HepG2 (cell line): Measurements from ENCODE around the gene CCDC120. TPM values are rescaled to one million over a fixed set of nuclear protein-coding genes. Genes with fewer than 3 reads are reported as not detected.

Experiments used
- ATAC-seq: fragments of 200-7000 bp; cut with Tn5 transposase; 3 replicates; pipeline ENCODE4 v1.9.1; 2020; ENCODE audit warnings: mild to moderate bottlenecking, moderate library complexity
- BruUV-seq: library from RNA; stranded (reverse); fragments of 400-500 nt; replicated peaks from 2 replicates; lab custom pipeline; 2021; lab: Mats Ljungman, UMichigan
- CTCF ChIA-PET: fragments of 300-600 bp; formaldehyde crosslinking; extraction: SDS; loops from one replicate; lab custom pipeline; 2021; ENCODE audit warnings: low total read pairs, inconsistent platforms, low intra/inter-chr PET ratio; lab: Yijun Ruan, JAX
- POLR2A ChIA-PET: fragments of 350-600 bp; sonication (Branson Sonifier 250); formaldehyde crosslinking; loops from one replicate; lab custom pipeline; 2020; ENCODE audit warnings: antibody characterized with exemption, inconsistent platforms; lab: Yijun Ruan, JAX
- DNase-seq: peaks from one replicate; pipeline ENCODE4 v3.0.0-alpha.2; 2015; ENCODE audit warnings: low spot score
- FAIRE-seq: peaks from 3 replicates; lab custom pipeline; 2011; peaks lifted over from hg19 to GRCh38; lab: Jason Lieb, UNC
- H2AFZ ChIP-seq: one replicate; pipeline ENCODE4 v1.6.1; 2011; ENCODE audit warnings: low read length, inconsistent platforms
- H3K27ac ChIP-seq: fragments of 300-600 bp; 3 replicates; pipeline ENCODE4 v1.8.0; 2011; ENCODE audit warnings: mixed run types, mild to moderate bottlenecking, mixed read lengths, low read length, inconsistent platforms; ENCODE audit not compliant: insufficient read depth; ENCODE audit errors: extremely low read length
- H3K27me3 ChIP-seq, 2 experiments: fragments of 200-600 bp in 1 of 2; 2 replicates in 1 of 2; 3 replicates in 1 of 2; pipeline versions ENCODE4 v1.6.0 to v1.8.0; 2011; ENCODE audit warnings: low read length in 2 of 2, mild to moderate bottlenecking in 2 of 2, moderate library complexity in 2 of 2, inconsistent platforms in 1 of 2; ENCODE audit not compliant: insufficient read depth in 2 of 2, control insufficient read depth in 1 of 2
- H3K36me3 ChIP-seq, 2 experiments: fragments of 200-600 bp in 1 of 2; replicated peaks in 1 of 2; 2 replicates in 1 of 2; 3 replicates in 1 of 2; pipeline versions ENCODE4 v1.5.1 to v1.8.0; 2011; ENCODE audit warnings: low read length in 2 of 2, inconsistent platforms in 1 of 2; ENCODE audit not compliant: insufficient read depth in 2 of 2, control insufficient read depth in 1 of 2
- H3K4me1 ChIP-seq: 2 replicates; pipeline ENCODE4 v1.5.1; 2012; ENCODE audit warnings: low read length, inconsistent platforms; ENCODE audit not compliant: insufficient read depth
- H3K4me2 ChIP-seq: 2 replicates; pipeline ENCODE4 v1.6.0; 2011; ENCODE audit warnings: low read depth, low read length, inconsistent platforms
- H3K4me3 ChIP-seq, 3 experiments: fragments of 200-600 bp in 1 of 3; sonication (generic), shearing (Covaris generic) in 1 of 3; replicated peaks in 1 of 3; 2 replicates each; pipeline ENCODE4 v1.5.1; 2011 to 2016; ENCODE audit warnings: low read length in 3 of 3, inconsistent platforms in 2 of 3, low read depth in 2 of 3, mild to moderate bottlenecking in 2 of 3, control low read depth in 1 of 3, mixed read lengths in 1 of 3; ENCODE audit not compliant: insufficient read depth in 1 of 3
- H3K79me2 ChIP-seq: one replicate; pipeline ENCODE4 v1.6.1; 2011; ENCODE audit warnings: low read length, inconsistent platforms; ENCODE audit not compliant: insufficient read depth
- H3K9ac ChIP-seq: 2 replicates; pipeline ENCODE4 v1.6.0; 2011; ENCODE audit warnings: mild to moderate bottlenecking, low read depth, low read length, inconsistent platforms; ENCODE audit not compliant: insufficient read depth
- H3K9me3 ChIP-seq: 2 replicates; pipeline ENCODE4 v1.5.1; 2012; ENCODE audit warnings: mild to moderate bottlenecking, low read length
- H4K20me1 ChIP-seq: 2 replicates; pipeline ENCODE4 v1.6.0; 2011; ENCODE audit warnings: inconsistent platforms, mild to moderate bottlenecking, low read length, moderate library complexity; ENCODE audit not compliant: insufficient read depth
- DPF2 ChIP-seq: sonication (generic); formaldehyde crosslinking; IDR thresholded peaks from 2 replicates; pipeline ENCODE4 v1.4.0; 2020; ENCODE audit warnings: mild to moderate bottlenecking, low read depth, missing genetic modification reagents, borderline replicate concordance
- GFI1 ChIP-seq: sonication (generic); formaldehyde crosslinking; IDR thresholded peaks from 2 replicates; pipeline ENCODE4 v1.5.0; 2020; ENCODE audit warnings: missing genetic modification reagents, mild to moderate bottlenecking, borderline replicate concordance
- HNRNPK ChIP-seq: fragments of 200-400 bp; formaldehyde crosslinking; IDR thresholded peaks from 2 replicates; pipeline ENCODE4 v1.6.1; 2018; ENCODE audit warnings: low read length, low read depth, moderate library complexity, mild to moderate bottlenecking; ENCODE audit not compliant: poor library complexity, severe bottlenecking
- HOXA3 ChIP-seq: sonication (generic); formaldehyde crosslinking; IDR thresholded peaks from 2 replicates; pipeline ENCODE4 v1.5.0; 2020; ENCODE audit warnings: missing genetic modification reagents
- JARID2 ChIP-seq: sonication (generic); formaldehyde crosslinking; IDR thresholded peaks from 2 replicates; pipeline ENCODE4 v1.8.1; 2023; ENCODE audit warnings: missing genetic modification reagents, inconsistent platforms; ENCODE audit not compliant: insufficient replicate concordance
- MAFG ChIP-seq: sonication (generic); formaldehyde crosslinking; IDR thresholded peaks from 2 replicates; pipeline ENCODE4 v1.5.1; 2020; ENCODE audit warnings: mild to moderate bottlenecking, missing genetic modification reagents
- ZNF264 ChIP-seq: sonication (generic); formaldehyde crosslinking; IDR thresholded peaks from 2 replicates; pipeline ENCODE4 v1.4.0; 2020; ENCODE audit warnings: missing genetic modification reagents
- ZNF503 ChIP-seq: sonication (generic); formaldehyde crosslinking; IDR thresholded peaks from 2 replicates; pipeline ENCODE4 v1.4.0; 2020; ENCODE audit warnings: missing genetic modification reagents
- ZNF597 ChIP-seq: sonication (generic); formaldehyde crosslinking; IDR thresholded peaks from 2 replicates; pipeline ENCODE4 v1.5.0; 2020; ENCODE audit warnings: missing genetic modification reagents
- ZNF660 ChIP-seq: sonication (generic); formaldehyde crosslinking; IDR thresholded peaks from 2 replicates; pipeline ENCODE4 v1.5.1; 2020; ENCODE audit warnings: mild to moderate bottlenecking, low read depth, missing genetic modification reagents, borderline replicate concordance
- ZNF670 ChIP-seq: sonication (generic); formaldehyde crosslinking; IDR thresholded peaks from 2 replicates; pipeline ENCODE4 v1.8.0; 2022; ENCODE audit warnings: mild to moderate bottlenecking, missing genetic modification reagents, borderline replicate concordance
- ZNF713 ChIP-seq: sonication (generic); formaldehyde crosslinking; IDR thresholded peaks from 2 replicates; pipeline ENCODE4 v1.4.0; 2020; ENCODE audit warnings: mild to moderate bottlenecking, missing genetic modification reagents
- WGBS: methylation state at CpG from one replicate; pipeline ENCODE4 v1.1.6; 2017; ENCODE audit warnings: low lambda C conversion rate; 5-methylcytosine and 5-hydroxymethylcytosine counted together
- in situ Hi-C: cut with HindIII; loops from 2 replicates; pipeline ENCODE4 v1.10.0; 2017; ENCODE audit warnings: low pct_unique_long_range_greater_than_20kb; ENCODE audit not compliant: extremely low pct_ligation_motif_present
- intact Hi-C: fragments of 100-400 bp; cut with micrococcal nuclease; formaldehyde crosslinking; loops from one replicate; pipeline ENCODE4 v1.10.0; 2022; ENCODE audit not compliant: unreplicated experiment
- polyA plus RNA-seq, 8 experiments: library from polyadenylated mRNA; depleted of rRNA in 3 of 8; stranded (reverse) in 7 of 8; unstranded in 1 of 8; fragments of >200 nt; fragmentation: Illumina TruSeq in 4 of 8; extraction: Trizol in 4 of 8; gene quantifications; 2 replicates each; pipeline versions ENCODE4 v1.2.1 to v1.2.3, GENCODE V29; 2011 to 2016; ENCODE audit warnings: low read depth in 4 of 8, missing spikeins in 1 of 8, mixed read lengths in 1 of 8; ENCODE audit not compliant: insufficient read depth in 1 of 8
- total RNA-seq, 5 experiments: library from RNA; depleted of rRNA; stranded (reverse); fragments of >200 nt; fragmentation: Illumina TruSeq; extraction: Trizol; gene quantifications; 2 replicates each; pipeline ENCODE4 v1.2.3, GENCODE V29; 2016; ENCODE audit warnings: low read depth in 1 of 5
- TF ChIP-seq, protein P1 (sequence below): sonication (generic); formaldehyde crosslinking; IDR thresholded peaks from 2 replicates; pipeline ENCODE4 v1.4.0; 2020; ENCODE audit warnings: mild to moderate bottlenecking, missing genetic modification reagents
- TF ChIP-seq, protein P2 (sequence below): sonication (generic); formaldehyde crosslinking; IDR thresholded peaks from 2 replicates; pipeline ENCODE4 v1.4.0; 2020; ENCODE audit warnings: low read depth, mild to moderate bottlenecking, missing genetic modification reagents

The CCDC120 gene
- total and polyA plus RNA-seq, 2 of the 13 experiments (the other 11 are each of a cell fraction or from before 2014, with no cell fraction given): 0.89 to 3.2 TPM

DNA sequence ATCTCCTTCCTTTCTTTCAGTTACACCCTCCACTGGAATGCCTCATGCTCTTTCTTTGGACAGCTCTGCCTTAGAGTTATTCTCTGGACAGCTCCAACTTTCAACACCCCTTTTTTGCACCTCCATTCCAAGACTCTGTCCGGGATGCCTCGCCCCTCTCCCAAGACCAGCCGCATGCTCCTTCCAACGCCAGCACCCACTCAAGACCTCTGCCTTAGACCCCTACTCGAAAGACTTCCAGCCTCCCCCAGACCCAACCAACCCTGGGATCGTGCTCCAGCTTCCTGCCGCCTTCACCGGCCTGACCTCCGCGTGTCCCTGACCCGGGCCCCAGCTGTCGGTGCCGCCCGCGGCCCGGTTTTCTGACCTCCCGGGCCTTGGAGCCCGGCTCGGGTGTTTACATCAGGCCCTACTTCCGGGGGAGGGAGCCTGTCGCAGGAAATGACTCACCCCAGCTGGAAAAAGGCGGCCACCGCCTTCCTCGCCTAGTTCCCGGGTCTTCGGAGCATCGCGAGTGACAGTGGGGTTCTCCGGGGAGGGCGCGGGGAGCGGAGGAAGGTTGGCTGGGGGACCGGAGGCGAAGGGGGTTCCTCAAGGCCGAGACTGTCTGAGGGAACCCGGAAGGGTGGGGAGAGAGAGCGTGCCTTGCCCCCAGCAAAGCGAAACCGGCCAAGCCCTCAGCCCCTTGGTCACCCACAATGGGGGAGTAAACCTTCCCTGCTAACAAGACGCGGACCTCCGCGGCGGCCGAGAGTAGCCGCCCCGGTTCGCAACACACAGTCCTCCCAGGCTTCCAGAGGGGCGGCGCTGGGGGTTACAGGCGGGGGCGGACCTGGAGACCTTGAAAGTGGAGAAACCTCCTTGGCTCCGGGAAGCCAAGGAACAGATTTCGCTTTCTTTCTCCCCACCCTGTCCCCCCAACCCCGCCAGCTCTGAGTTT is 21.0 kb downstream of the CCDC120 start, which contains the start of gene WDR45 (continued):
- no peak for TF ChIP-seq JARID2

DNA sequence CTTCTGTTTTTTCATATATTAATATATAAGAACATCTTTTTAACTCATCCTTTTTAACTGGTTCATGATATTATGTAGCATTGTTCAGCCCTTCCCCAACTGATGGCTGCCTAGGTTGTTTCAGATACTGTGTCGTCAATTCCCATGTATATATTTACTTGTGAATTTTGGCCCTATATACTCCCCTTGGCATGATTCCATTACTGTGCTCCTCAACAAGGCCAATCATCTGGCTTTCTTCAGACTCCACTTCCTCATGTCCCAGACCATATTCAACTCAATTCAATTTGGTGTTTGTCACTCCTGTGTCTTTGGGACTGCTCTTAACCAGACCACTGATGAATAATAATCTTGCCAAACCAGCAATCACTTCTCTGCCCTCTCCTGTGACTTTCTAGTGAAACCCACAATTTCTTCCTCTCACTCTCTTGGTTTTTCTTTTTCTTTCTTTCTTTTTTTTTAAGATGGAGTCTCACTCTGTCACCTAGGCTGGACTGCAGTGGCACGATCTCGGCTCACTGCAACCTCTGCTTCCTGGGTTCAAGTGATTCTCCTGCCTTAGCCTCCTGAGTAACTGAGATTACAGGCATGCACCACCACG is 23.6 kb downstream of the CCDC120 start:
- in situ Hi-C loops: no loop called here
- Histone ChIP-seq H2AFZ (no peak overlapping the region), H3K27ac (no peak overlapping the region), H3K79me2 (peaks cover 4% of the 10 kb centered on the region), H3K4me1 (peaks cover 9% of the 10 kb centered on the region; the same call in 1 of the 2 replicates), H4K20me1 (no peaks in the 10 kb centered on the region), H3K27me3 (no peaks in the 10 kb centered on the region), H3K4me3 (no peak overlapping the region), H3K9me3 (no peaks in the 10 kb centered on the region), H3K9ac (no peak overlapping the region), H3K4me2 (no peak overlapping the region), H3K36me3 (peaks cover 2% of the 10 kb centered on the region in 2 experiments; a peak in 1 of 5 replicates)
- intact Hi-C loops: no loop called here
- WGBS: 85% methylated on average over 4 of the region's 4 CpGs
- ChIA-PET POLR2A (no interaction called here), CTCF (no interaction called here)
- BruUV-seq: no TSS peak
- FAIRE-seq: no peak
- DNase-seq: no peak
- no peak for ATAC-seq
- TF ChIP-seq MAFG (CRISPR knock-in tag): no peak
- no peak for TF ChIP-seq ZNF264 (CRISPR knock-in tag)
- TF ChIP-seq, protein P1, sequence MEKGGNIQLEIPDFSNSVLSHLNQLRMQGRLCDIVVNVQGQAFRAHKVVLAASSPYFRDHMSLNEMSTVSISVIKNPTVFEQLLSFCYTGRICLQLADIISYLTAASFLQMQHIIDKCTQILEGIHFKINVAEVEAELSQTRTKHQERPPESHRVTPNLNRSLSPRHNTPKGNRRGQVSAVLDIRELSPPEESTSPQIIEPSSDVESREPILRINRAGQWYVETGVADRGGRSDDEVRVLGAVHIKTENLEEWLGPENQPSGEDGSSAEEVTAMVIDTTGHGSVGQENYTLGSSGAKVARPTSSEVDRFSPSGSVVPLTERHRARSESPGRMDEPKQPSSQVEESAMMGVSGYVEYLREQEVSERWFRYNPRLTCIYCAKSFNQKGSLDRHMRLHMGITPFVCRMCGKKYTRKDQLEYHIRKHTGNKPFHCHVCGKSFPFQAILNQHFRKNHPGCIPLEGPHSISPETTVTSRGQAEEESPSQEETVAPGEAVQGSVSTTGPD (CRISPR knock-in tag): no peak
- no peak for TF ChIP-seq ZNF670
- TF ChIP-seq, protein P2, sequence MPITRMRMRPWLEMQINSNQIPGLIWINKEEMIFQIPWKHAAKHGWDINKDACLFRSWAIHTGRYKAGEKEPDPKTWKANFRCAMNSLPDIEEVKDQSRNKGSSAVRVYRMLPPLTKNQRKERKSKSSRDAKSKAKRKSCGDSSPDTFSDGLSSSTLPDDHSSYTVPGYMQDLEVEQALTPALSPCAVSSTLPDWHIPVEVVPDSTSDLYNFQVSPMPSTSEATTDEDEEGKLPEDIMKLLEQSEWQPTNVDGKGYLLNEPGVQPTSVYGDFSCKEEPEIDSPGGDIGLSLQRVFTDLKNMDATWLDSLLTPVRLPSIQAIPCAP (CRISPR knock-in tag): no peak
- TF ChIP-seq ZNF713 (CRISPR knock-in tag): no peak
- TF ChIP-seq DPF2 (CRISPR knock-in tag): no peak
- TF ChIP-seq ZNF660 (CRISPR knock-in tag): no peak
- TF ChIP-seq ZNF597 (CRISPR knock-in tag): no peak
- TF ChIP-seq ZNF503 (CRISPR knock-in tag): no peak
- TF ChIP-seq HOXA3: no peak
- no peak for TF ChIP-seq GFI1 (CRISPR knock-in tag)
- no peak for TF ChIP-seq HNRNPK
